Nephron (organoid): ENCODE results near the gene CORO2B.
A peak's percentile ranks its signal among the peaks of the same experiment; 100 is the strongest.

ENCODE experiments used
- H3K27ac Mint-ChIP-seq, 3 experiments: 2 replicates each; pipeline ENCODE4 v1.8.0; 2020; ENCODE audit warnings: mixed read lengths in 3 of 3, mild to moderate bottlenecking in 2 of 3, moderate library complexity in 1 of 3
- H3K27me3 Mint-ChIP-seq: 2 replicates; pipeline ENCODE4 v1.8.0; 2021; ENCODE audit warnings: low read depth, mild to moderate bottlenecking, moderate library complexity, mixed read lengths
- H3K36me3 Mint-ChIP-seq: 2 replicates; pipeline ENCODE4 v1.8.0; 2020; ENCODE audit warnings: low read depth, mixed read lengths
- H3K4me1 Mint-ChIP-seq: 2 replicates; pipeline ENCODE4 v1.8.0; 2020; ENCODE audit warnings: mixed read lengths
- H3K4me3 Mint-ChIP-seq, 3 experiments: 2 replicates each; pipeline ENCODE4 v1.8.0; 2020; ENCODE audit warnings: mild to moderate bottlenecking in 3 of 3, mixed read lengths in 3 of 3, moderate library complexity in 2 of 3
- H3K9me3 Mint-ChIP-seq: 2 replicates; pipeline ENCODE4 v1.8.0; 2020; ENCODE audit warnings: mixed read lengths
- TF ChIP-seq, protein P1 (sequence below), 3 experiments: fragments of 200-600 bp; sonication (generic); IDR thresholded peaks; one replicate each; pipeline ENCODE4 v1.5.0; 2021; ENCODE audit warnings: antibody characterized with exemption in 3 of 3; ENCODE audit not compliant: unreplicated experiment in 3 of 3

The CORO2B gene

GRCh38 chr15:68651916-68652525 is 73.2 kb downstream of the CORO2B start:
- Mint-ChIP-seq H3K27me3 (peaks cover 4% of the 10 kb centered on the region), H3K27ac (peak overlapping the region; percentile 30 to 53 (median 45)), H3K36me3 (peaks cover 3% of the 10 kb centered on the region), H3K4me1 (peaks cover 38% of the 10 kb centered on the region), H3K9me3 (no peaks in the 10 kb centered on the region), H3K4me3 (peak overlapping the region in 1 of 3 experiments; percentile 13)
- TF ChIP-seq, protein P1, sequence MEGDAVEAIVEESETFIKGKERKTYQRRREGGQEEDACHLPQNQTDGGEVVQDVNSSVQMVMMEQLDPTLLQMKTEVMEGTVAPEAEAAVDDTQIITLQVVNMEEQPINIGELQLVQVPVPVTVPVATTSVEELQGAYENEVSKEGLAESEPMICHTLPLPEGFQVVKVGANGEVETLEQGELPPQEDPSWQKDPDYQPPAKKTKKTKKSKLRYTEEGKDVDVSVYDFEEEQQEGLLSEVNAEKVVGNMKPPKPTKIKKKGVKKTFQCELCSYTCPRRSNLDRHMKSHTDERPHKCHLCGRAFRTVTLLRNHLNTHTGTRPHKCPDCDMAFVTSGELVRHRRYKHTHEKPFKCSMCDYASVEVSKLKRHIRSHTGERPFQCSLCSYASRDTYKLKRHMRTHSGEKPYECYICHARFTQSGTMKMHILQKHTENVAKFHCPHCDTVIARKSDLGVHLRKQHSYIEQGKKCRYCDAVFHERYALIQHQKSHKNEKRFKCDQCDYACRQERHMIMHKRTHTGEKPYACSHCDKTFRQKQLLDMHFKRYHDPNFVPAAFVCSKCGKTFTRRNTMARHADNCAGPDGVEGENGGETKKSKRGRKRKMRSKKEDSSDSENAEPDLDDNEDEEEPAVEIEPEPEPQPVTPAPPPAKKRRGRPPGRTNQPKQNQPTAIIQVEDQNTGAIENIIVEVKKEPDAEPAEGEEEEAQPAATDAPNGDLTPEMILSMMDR (IDR thresholded peaks at IDR 0.05; ENCODE audit: unreplicated experiment in 3 of 3) = no peak

GRCh38 chr15:68653031-68653635 is 74.3 kb downstream of the CORO2B start:
- Mint-ChIP-seq H3K36me3 (peaks cover 3% of the 10 kb centered on the region), H3K27ac (peak overlapping the region in 2 of 3 experiments; percentile 53 to 61), H3K9me3 (no peaks in the 10 kb centered on the region), H3K27me3 (peaks cover 4% of the 10 kb centered on the region), H3K4me3 (no peak overlapping the region), H3K4me1 (peaks cover 45% of the 10 kb centered on the region)
- TF ChIP-seq, protein P1 (IDR thresholded peaks at IDR 0.05; ENCODE audit: unreplicated experiment in 3 of 3) = no peak

GRCh38 chr15:68653801-68654200 is 75.0 kb downstream of the CORO2B start:
- no peaks in the 10 kb centered on the region for H3K9me3 Mint-ChIP-seq
- peak overlapping the region; percentile 1 to 61 (median 53) for H3K27ac Mint-ChIP-seq
- TF ChIP-seq, protein P1 (IDR thresholded peaks at IDR 0.05; ENCODE audit: unreplicated experiment in 3 of 3) = no peak
- H3K27me3 Mint-ChIP-seq = no peaks in the 10 kb centered on the region
- peaks cover 51% of the 10 kb centered on the region for H3K4me1 Mint-ChIP-seq
- peaks cover 3% of the 10 kb centered on the region for H3K36me3 Mint-ChIP-seq
- H3K4me3 Mint-ChIP-seq = no peak overlapping the region

GRCh38 chr15:68654786-68655560 is 76.2 kb downstream of the CORO2B start:
- H3K4me1 Mint-ChIP-seq = peaks cover 56% of the 10 kb centered on the region
- H3K9me3 Mint-ChIP-seq = no peaks in the 10 kb centered on the region
- peak overlapping the region in 1 of 3 experiments; percentile 49 for H3K27ac Mint-ChIP-seq
- peaks cover 3% of the 10 kb centered on the region for H3K36me3 Mint-ChIP-seq
- no peaks in the 10 kb centered on the region for H3K27me3 Mint-ChIP-seq
- TF ChIP-seq, protein P1 (IDR thresholded peaks at IDR 0.05; ENCODE audit: unreplicated experiment in 3 of 3) = no peak
- H3K4me3 Mint-ChIP-seq = no peak overlapping the region

- Mint-ChIP-seq H3K27ac (peak overlapping the region in 1 of 3 experiments; percentile 49), H3K9me3 (no peaks in the 10 kb centered on the region), H3K4me1 (peaks cover 53% of the 10 kb centered on the region), H3K27me3 (no peaks in the 10 kb centered on the region), H3K4me3 (no peak overlapping the region), H3K36me3 (peaks cover 3% of the 10 kb centered on the region)
- TF ChIP-seq, protein P1 (IDR thresholded peaks at IDR 0.05; ENCODE audit: unreplicated experiment in 3 of 3) = no peak
These were observed 77.1 kb downstream of the CORO2B start for GRCh38 chr15:68655686-68656437.
